Aorta (tissue), 5 donors: ENCODE measurements around the gene SUCO. TPM values are rescaled to one million over a fixed set of nuclear protein-coding genes. Genes with fewer than 3 reads are reported as not detected.

Experiments
- ATAC-seq: fragments of 200-7000 bp; cut with Tn5 transposase; one replicate; pipeline ENCODE4 v1.9.1; 2022; ENCODE audit warnings: moderate library complexity; ENCODE audit not compliant: low FRiP score
- DNase-seq, 2 donors: peaks; one replicate each; pipeline ENCODE4 v3.0.0-alpha.2; 2020
- H3K27ac ChIP-seq, 2 donors: one replicate each; pipeline ENCODE4 v1.5.1; 2013; ENCODE audit warnings: low read length in 2 of 2, mild to moderate bottlenecking in 2 of 2, moderate library complexity in 2 of 2, control low read depth in 1 of 2, inconsistent platforms in 1 of 2, low read depth in 1 of 2
- H3K27me3 ChIP-seq, 2 donors: one replicate each; pipeline ENCODE4 v1.6.1; 2013; ENCODE audit warnings: control low read depth in 1 of 2, low read length in 1 of 2, mild to moderate bottlenecking in 1 of 2, moderate library complexity in 1 of 2; ENCODE audit not compliant: insufficient read depth in 2 of 2, control insufficient read depth in 1 of 2
- H3K36me3 ChIP-seq, 2 donors: one replicate each; pipeline ENCODE4 v1.6.1; 2013; ENCODE audit warnings: control low read depth in 1 of 2, low read length in 1 of 2, mild to moderate bottlenecking in 1 of 2; ENCODE audit not compliant: insufficient read depth in 2 of 2, control insufficient read depth in 1 of 2
- H3K4me1 ChIP-seq, 2 donors: one replicate each; pipeline ENCODE4 v1.6.1; 2013; ENCODE audit warnings: low read length in 2 of 2, control low read depth in 1 of 2, mild to moderate bottlenecking in 1 of 2, moderate library complexity in 1 of 2; ENCODE audit not compliant: insufficient read depth in 2 of 2, control insufficient read depth in 1 of 2
- H3K4me3 ChIP-seq, 2 donors: one replicate each; pipeline ENCODE4 v1.5.1; 2013; ENCODE audit warnings: low read length in 2 of 2, control low read depth in 1 of 2, mild to moderate bottlenecking in 1 of 2
- H3K9me3 ChIP-seq: one replicate; pipeline ENCODE4 v1.6.1; 2013; ENCODE audit warnings: mild to moderate bottlenecking, low read length; ENCODE audit not compliant: control insufficient read depth
- WGBS, 2 donors: extraction: QIAGEN DNeasy Blood & Tissue Kit; methylation state at CpG; one replicate each; pipeline ENCODE4 v1.1.7; 2013; 5-methylcytosine and 5-hydroxymethylcytosine counted together
- intact Hi-C, 2 donors: fragments of 100-400 bp; cut with DNase I; formaldehyde crosslinking; loops; one replicate each; pipeline versions ENCODE4 v1.14.2 to v1.15.0; 2022
- polyA plus RNA-seq, 2 donors: library from polyadenylated mRNA; stranded (reverse); fragments of 200-250 nt; gene quantifications; one replicate each; pipeline ENCODE4 v1.2.3, GENCODE V29; 2013
- total RNA-seq, 2 donors: library from RNA; stranded (reverse); fragmentation: NEBNext Ultra II Directional; extraction: Animal tissue kit (Norgen Biotek cat#: 25700); gene quantifications; one replicate each; pipeline ENCODE4 v1.2.1, GENCODE V29; 2021
- donor health status: healthy with polysubstance abuse.
- donor health status: Bipolar disorder and iron deficiency.
- donor health status: DM: no; HTN: no; CAD: no.
- donor health status: DM: no; HTN: no; CAD: no.
- donor health status: DM: yes; HTN: yes; CAD: no.

Gene SUCO
- total and polyA plus RNA-seq, 4 donors: 7.4 to 37.7 (median 22.9) TPM

- DNase-seq (no peak), ATAC-seq (no peak)
- H3K4me3 ChIP-seq: no peak overlapping the region
- H3K27ac ChIP-seq: no peak overlapping the region
- H3K4me1 ChIP-seq: no peaks in the 10 kb centered on the region
- intact Hi-C loops: no loop called here
- WGBS, 2 donors: 93 to 94% methylated on average over 3 of the region's 3 CpGs
- no peaks in the 10 kb centered on the region for H3K36me3 ChIP-seq
- peaks cover 0 to 2% of the 10 kb centered on the region in 2 donors for H3K27me3 ChIP-seq
- H3K9me3 ChIP-seq: no peaks in the 10 kb centered on the region
Measured at GRCh38 chr1:172510479-172510878, 22.5 kb upstream of the SUCO start.

GRCh38 chr1:172512591-172512990 is 20.4 kb upstream of the SUCO start:
- ATAC-seq (no peak), DNase-seq (no peak)
- Histone ChIP-seq H3K4me3 (no peak overlapping the region), H3K27ac (no peak overlapping the region), H3K4me1 (no peaks in the 10 kb centered on the region), H3K9me3 (no peaks in the 10 kb centered on the region), H3K27me3 (peaks cover 0 to 2% of the 10 kb centered on the region in 2 donors), H3K36me3 (no peaks in the 10 kb centered on the region)
- intact Hi-C loops: no loop called here

- DNase-seq (no peak), ATAC-seq (no peak)
- no peak overlapping the region for H3K4me3 ChIP-seq
- intact Hi-C loops: no loop called here
- no peaks in the 10 kb centered on the region for H3K9me3 ChIP-seq
- no peaks in the 10 kb centered on the region for H3K4me1 ChIP-seq
- H3K36me3 ChIP-seq: no peaks in the 10 kb centered on the region
- H3K27me3 ChIP-seq: no peaks in the 10 kb centered on the region
- no peak overlapping the region for H3K27ac ChIP-seq
Measured at GRCh38 chr1:172513479-172513878, 19.5 kb upstream of the SUCO start.

- intact Hi-C loops: no loop called here
- Histone ChIP-seq H3K9me3 (no peaks in the 10 kb centered on the region), H3K27me3 (no peaks in the 10 kb centered on the region), H3K4me3 (no peak overlapping the region), H3K27ac (no peak overlapping the region), H3K4me1 (no peaks in the 10 kb centered on the region), H3K36me3 (no peaks in the 10 kb centered on the region)
- DNase-seq (no peak), ATAC-seq (no peak)
- WGBS, 2 donors: 70 to 77% methylated on average over 3 of the region's 3 CpGs
Measured at GRCh38 chr1:172514108-172514507, 18.8 kb upstream of the SUCO start.

- DNase-seq (no peak), ATAC-seq (no peak)
- Histone ChIP-seq H3K27me3 (no peaks in the 10 kb centered on the region), H3K4me1 (no peaks in the 10 kb centered on the region), H3K9me3 (no peaks in the 10 kb centered on the region), H3K27ac (no peak overlapping the region), H3K4me3 (no peak overlapping the region), H3K36me3 (no peaks in the 10 kb centered on the region)
- intact Hi-C loops: no loop called here
Measured at GRCh38 chr1:172515436-172515835, 17.5 kb upstream of the SUCO start.

GRCh38 chr1:172515927-172516326 is 17.0 kb upstream of the SUCO start:
- H3K27ac ChIP-seq: no peak overlapping the region

GRCh38 chr1:172517081-172517480 is 15.9 kb upstream of the SUCO start:
- H3K36me3 ChIP-seq: no peaks in the 10 kb centered on the region
- intact Hi-C loops: no loop called here
- DNase-seq: no peak
- ATAC-seq: no peak
- H3K27me3 ChIP-seq: no peaks in the 10 kb centered on the region
- H3K4me1 ChIP-seq: no peaks in the 10 kb centered on the region
- no peaks in the 10 kb centered on the region for H3K9me3 ChIP-seq
- H3K27ac ChIP-seq: no peak overlapping the region
- no peak overlapping the region for H3K4me3 ChIP-seq
- 81 to 92% methylated on average over 1 of the region's 1 CpG for WGBS, 2 donors

More at GRCh38 chr1:172515927-172516326, 17.0 kb upstream of the SUCO start:
- 73 to 80% methylated on average over 1 of the region's 1 CpG for whole genome bisulfite sequencing, 2 donors
- intact Hi-C loops: no loop called here
- H3K27me3 ChIP-seq: no peaks in the 10 kb centered on the region
- no peaks in the 10 kb centered on the region for H3K4me1 ChIP-seq
- no peak for ATAC-seq
- H3K4me3 ChIP-seq: no peak overlapping the region
- no peak for DNase-seq
- no peaks in the 10 kb centered on the region for H3K9me3 ChIP-seq
- no peaks in the 10 kb centered on the region for H3K36me3 ChIP-seq

GRCh38 chr1:172517545-172517944 is 15.4 kb upstream of the SUCO start:
- Histone ChIP-seq H3K27me3 (no peaks in the 10 kb centered on the region), H3K27ac (no peak overlapping the region), H3K4me3 (no peak overlapping the region), H3K36me3 (no peaks in the 10 kb centered on the region), H3K9me3 (no peaks in the 10 kb centered on the region), H3K4me1 (no peaks in the 10 kb centered on the region)
- WGBS, 2 donors: 86 to 90% methylated on average over 4 of the region's 4 CpGs
- intact Hi-C loops: no loop called here
- DNase-seq: no peak
- no peak for ATAC-seq

GRCh38 chr1:172529304-172529703 is 3.6 kb upstream of the SUCO start:
- H3K27me3 ChIP-seq: no peaks in the 10 kb centered on the region
- H3K4me3 ChIP-seq: no peak overlapping the region
- no peak overlapping the region for H3K27ac ChIP-seq
- H3K4me1 ChIP-seq: no peaks in the 10 kb centered on the region
- ATAC-seq: no peak
- no peaks in the 10 kb centered on the region for H3K9me3 ChIP-seq
- H3K36me3 ChIP-seq: no peaks in the 10 kb centered on the region
- 76 to 81% methylated on average over 4 of the region's 4 CpGs for WGBS, 2 donors
- intact Hi-C loops: no loop called here
- DNase-seq: no peak
